Keratinocyte (primary cell): ENCODE data around the gene SAMD4B. TPM values are rescaled to one million over a fixed set of nuclear protein-coding genes. Genes with fewer than 3 reads are reported as not detected.

Experiments used
- DNase-seq: peaks from one replicate; pipeline ENCODE4 v3.0.0-alpha.2; 2011; ENCODE audit warnings: low read depth, missing footprints, low spot score
- FAIRE-seq: peaks from 2 replicates; lab custom pipeline; 2011; peaks lifted over from hg19 to GRCh38; lab: Jason Lieb, UNC
- H2AFZ ChIP-seq: 2 replicates; pipeline ENCODE4 v1.6.0; 2012; ENCODE audit warnings: low read length, control low read depth, inconsistent platforms; ENCODE audit not compliant: control insufficient read depth
- H3K27ac ChIP-seq: 2 replicates; pipeline ENCODE4 v1.5.1; 2011; ENCODE audit warnings: low read length; ENCODE audit not compliant: control insufficient read depth, insufficient read depth
- H3K27me3 ChIP-seq: 3 replicates; pipeline ENCODE4 v1.6.0; 2011; ENCODE audit warnings: low read length; ENCODE audit not compliant: control insufficient read depth, insufficient read depth; ENCODE audit errors: extremely low read depth
- H3K36me3 ChIP-seq, 2 experiments: 2 replicates in 1 of 2; 3 replicates in 1 of 2; pipeline ENCODE4 v1.5.1; 2011; ENCODE audit warnings: low read length in 2 of 2, mild to moderate bottlenecking in 1 of 2; ENCODE audit not compliant: control insufficient read depth in 2 of 2, insufficient read depth in 2 of 2; ENCODE audit errors: extremely low read depth in 1 of 2
- H3K4me1 ChIP-seq: 3 replicates; pipeline ENCODE4 v1.5.1; 2011; ENCODE audit warnings: low read length; ENCODE audit not compliant: control insufficient read depth, insufficient read depth; ENCODE audit errors: extremely low read depth
- H3K4me2 ChIP-seq: 3 replicates; pipeline ENCODE4 v1.6.0; 2011; ENCODE audit warnings: low read depth, low read length; ENCODE audit not compliant: control insufficient read depth, insufficient read depth; ENCODE audit errors: extremely low read depth
- H3K4me3 ChIP-seq, 3 experiments: fragments of 200-600 bp in 1 of 3; sonication (generic) in 1 of 3; 2 replicates in 2 of 3; 3 replicates in 1 of 3; pipeline ENCODE4 v1.5.1; 2011 to 2016; ENCODE audit warnings: low read length in 3 of 3, mild to moderate bottlenecking in 3 of 3, control low read depth in 2 of 3, inconsistent platforms in 1 of 3, low read depth in 1 of 3, mixed read lengths in 1 of 3, mixed run types in 1 of 3, moderate library complexity in 1 of 3; ENCODE audit not compliant: control insufficient read depth in 2 of 3, insufficient read depth in 2 of 3; ENCODE audit errors: extremely low read depth in 1 of 3
- H3K79me2 ChIP-seq: 2 replicates; pipeline ENCODE4 v1.6.0; 2012; ENCODE audit warnings: low read length; ENCODE audit not compliant: control insufficient read depth, insufficient read depth
- H3K9ac ChIP-seq: 3 replicates; pipeline ENCODE4 v1.6.0; 2011; ENCODE audit warnings: low read length; ENCODE audit not compliant: control insufficient read depth, insufficient read depth; ENCODE audit errors: extremely low read depth
- H3K9me1 ChIP-seq: 3 replicates; pipeline ENCODE4 v1.6.0; 2011; ENCODE audit warnings: low read length; ENCODE audit not compliant: control insufficient read depth, insufficient read depth; ENCODE audit errors: extremely low read depth
- H3K9me3 ChIP-seq: 2 replicates; pipeline ENCODE4 v1.5.1; 2012; ENCODE audit warnings: low read depth, low read length; ENCODE audit not compliant: control insufficient read depth
- H4K20me1 ChIP-seq: 3 replicates; pipeline ENCODE4 v1.6.0; 2011; ENCODE audit warnings: low read length; ENCODE audit not compliant: control insufficient read depth, insufficient read depth; ENCODE audit errors: extremely low read depth
- CTCF ChIP-seq, 3 experiments: IDR thresholded peaks in 1 of 3; conservative IDR thresholded peaks in 1 of 3; optimal IDR thresholded peaks in 1 of 3; 2 replicates in 2 of 3; 3 replicates in 1 of 3; pipeline versions ENCODE3 to v1.5.1; 2011; ENCODE audit warnings: low read length in 3 of 3, mild to moderate bottlenecking in 3 of 3, moderate library complexity in 2 of 3, control low read depth in 1 of 3, inconsistent platforms in 1 of 3; ENCODE audit not compliant: insufficient read depth in 2 of 3; ENCODE audit errors: extremely low read depth in 1 of 3
- EZH2 ChIP-seq: IDR thresholded peaks from one replicate; pipeline ENCODE4 v1.6.1; 2012; ENCODE audit warnings: inconsistent platforms, mild to moderate bottlenecking, low read length, moderate library complexity
- dilution Hi-C: fragments of 300-500 bp; cut with MboI; formaldehyde crosslinking; loops from one replicate; pipeline ENCODE4 v1.7.0; 2020; ENCODE audit warnings: low sequenced_read_pairs; ENCODE audit not compliant: extremely low pct_ligation_motif_present
- polyA plus RNA-seq, 5 experiments: library from polyadenylated mRNA; depleted of rRNA in 3 of 5; stranded (reverse) in 3 of 5; stranded (forward) in 1 of 5; unstranded in 1 of 5; fragments of >200 nt; gene quantifications; 1 replicate in 1 of 5; 2 replicates in 3 of 5; 3 replicates in 1 of 5; pipeline versions ENCODE4 v1.2.1 to v1.2.3, GENCODE V29; 2011 to 2012; ENCODE audit warnings: missing spikeins in 2 of 5, low read depth in 1 of 5, low replicate concordance in 1 of 5

Gene SAMD4B
- polyA plus RNA-seq, 1 donor (not counting 4 experiments of a cell fraction or from before 2014, with no cell fraction given), result 20.9 TPM

GRCh38 chr19:39417463-39418181 is 75.4 kb downstream of the SAMD4B start:
- Histone ChIP-seq H3K9me3 (no peaks in the 10 kb centered on the region), H3K27me3 (no peaks in the 10 kb centered on the region), H3K9me1 (no peaks in the 10 kb centered on the region), H3K4me1 (peaks cover 5% of the 10 kb centered on the region), H3K27ac (no peak overlapping the region), H3K4me3 (no peak overlapping the region), H3K79me2 (peaks cover 1% of the 10 kb centered on the region), H3K9ac (no peak overlapping the region), H2AFZ (no peak overlapping the region), H3K36me3 (peaks cover 7 to 14% of the 10 kb centered on the region in 2 experiments), H3K4me2 (no peak overlapping the region), H4K20me1 (no peaks in the 10 kb centered on the region)
- TF ChIP-seq EZH2 (no peak), CTCF (optimal IDR thresholded peaks at IDR 0.05 in 1 of 3, IDR thresholded peaks at IDR 0.05 in 1 of 3, conservative IDR thresholded peaks at IDR 0.05 in 1 of 3; ENCODE audit: extremely low read depth in 1 of 3, insufficient read depth in 2 of 3, low read length in 3 of 3) (no peak)
- no peak for DNase-seq
- dilution Hi-C loops, result no loop called here
- FAIRE-seq, result no peak

- H3K4me3 ChIP-seq, result no peak overlapping the region
- H3K79me2 ChIP-seq, result peaks cover under 1% of the 10 kb centered on the region
- no peak overlapping the region for H2AFZ ChIP-seq
- H3K36me3 ChIP-seq, result peaks cover 7 to 14% of the 10 kb centered on the region in 2 experiments
- FAIRE-seq, result no peak
- H3K9me3 ChIP-seq, result no peaks in the 10 kb centered on the region
- H3K4me2 ChIP-seq, result no peak overlapping the region
- no peaks in the 10 kb centered on the region for H3K9me1 ChIP-seq
- H3K27ac ChIP-seq, result no peak overlapping the region
- H3K4me1 ChIP-seq, result peaks cover 2% of the 10 kb centered on the region
- no peaks in the 10 kb centered on the region for H4K20me1 ChIP-seq
- no peaks in the 10 kb centered on the region for H3K27me3 ChIP-seq
- no peak for DNase-seq
- TF ChIP-seq CTCF (optimal IDR thresholded peaks at IDR 0.05 in 1 of 3, IDR thresholded peaks at IDR 0.05 in 1 of 3, conservative IDR thresholded peaks at IDR 0.05 in 1 of 3; ENCODE audit: extremely low read depth in 1 of 3, insufficient read depth in 2 of 3, low read length in 3 of 3), result no peak
- TF ChIP-seq EZH2, result no peak
- H3K9ac ChIP-seq, result no peak overlapping the region
- dilution Hi-C loops, result no loop called here
These were observed 76.8 kb downstream of the SAMD4B start for GRCh38 chr19:39419003-39419402.
